Chondrocyte (in vitro differentiated cells): Measurements from ENCODE around the gene SPOCK1. TPM values are rescaled to one million over a fixed set of nuclear protein-coding genes. Genes with fewer than 3 reads are reported as not detected.

Experiments
- DNase-seq: peaks from one replicate; pipeline ENCODE4 v3.0.0; 2021; ENCODE audit warnings: mixed read lengths, low spot score
- H3K27ac Mint-ChIP-seq: one replicate; pipeline ENCODE4 v1.8.0; 2021; ENCODE audit warnings: mild to moderate bottlenecking, moderate library complexity, mixed read lengths; ENCODE audit not compliant: unreplicated experiment
- H3K27me3 Mint-ChIP-seq: 2 replicates; pipeline ENCODE4 v1.8.0; 2021; ENCODE audit warnings: low read depth, mixed read lengths
- H3K36me3 Mint-ChIP-seq: 2 replicates; pipeline ENCODE4 v1.8.0; 2021; ENCODE audit warnings: low read depth, mixed read lengths
- H3K4me1 Mint-ChIP-seq: 2 replicates; pipeline ENCODE4 v1.8.0; 2021; ENCODE audit warnings: low read depth, mild to moderate bottlenecking, mixed read lengths
- H3K4me3 Mint-ChIP-seq: one replicate; pipeline ENCODE4 v1.8.0; 2021; ENCODE audit warnings: mild to moderate bottlenecking, moderate library complexity, mixed read lengths; ENCODE audit not compliant: unreplicated experiment
- H3K9me3 Mint-ChIP-seq: 2 replicates; pipeline ENCODE4 v1.8.0; 2021; ENCODE audit warnings: low read depth, mixed read lengths
- CTCF ChIP-seq: fragments of 200-600 bp; sonication (generic); IDR thresholded peaks from 2 replicates; pipeline ENCODE4 v1.5.0; 2021; ENCODE audit warnings: antibody characterized with exemption, mild to moderate bottlenecking, moderate library complexity
- total RNA-seq: library from RNA; stranded (reverse); gene quantifications from 3 replicates; pipeline ENCODE4 v1.2.1, GENCODE V29; 2021

The SPOCK1 gene
- total RNA-seq, 1 donor from 2014 or later = 127 TPM

GRCh38 chr5:137309290-137309689 lies 189.8 kb downstream of the SPOCK1 start:
- DNase-seq = no peak

GRCh38 chr5:137308311-137308710 lies 190.8 kb downstream of the SPOCK1 start:
- Mint-ChIP-seq H3K27ac (no peak overlapping the region), H3K4me1 (peaks cover 34% of the 10 kb centered on the region), H3K27me3 (no peaks in the 10 kb centered on the region), H3K4me3 (no peak overlapping the region), H3K9me3 (no peaks in the 10 kb centered on the region), H3K36me3 (peaks cover 2% of the 10 kb centered on the region)
- no peak for DNase-seq
- no peak for TF ChIP-seq CTCF

More at GRCh38 chr5:137309290-137309689, 189.8 kb downstream of the SPOCK1 start:
- Mint-ChIP-seq H3K27ac (peak overlapping the region; percentile 76), H3K36me3 (no peaks in the 10 kb centered on the region), H3K4me1 (peaks cover 34% of the 10 kb centered on the region), H3K27me3 (no peaks in the 10 kb centered on the region), H3K4me3 (no peak overlapping the region), H3K9me3 (no peaks in the 10 kb centered on the region)
- TF ChIP-seq CTCF = no peak

- Mint-ChIP-seq H3K36me3 (peaks cover 2% of the 10 kb centered on the region), H3K9me3 (no peaks in the 10 kb centered on the region), H3K27ac (no peak overlapping the region), H3K27me3 (no peaks in the 10 kb centered on the region), H3K4me1 (peaks cover 34% of the 10 kb centered on the region), H3K4me3 (no peak overlapping the region)
- DNase-seq = no peak
- no peak for TF ChIP-seq CTCF
Observed at GRCh38 chr5:137306903-137307302, 192.2 kb downstream of the SPOCK1 start.

GRCh38 chr5:137305971-137306602 lies 193.0 kb downstream of the SPOCK1 start:
- peaks cover 2% of the 10 kb centered on the region for H3K36me3 Mint-ChIP-seq
- no peak for TF ChIP-seq CTCF
- no peaks in the 10 kb centered on the region for H3K9me3 Mint-ChIP-seq
- H3K4me3 Mint-ChIP-seq = no peak overlapping the region
- H3K27me3 Mint-ChIP-seq = no peaks in the 10 kb centered on the region
- no peak overlapping the region for H3K27ac Mint-ChIP-seq
- DNase-seq = no peak
- H3K4me1 Mint-ChIP-seq = peaks cover 36% of the 10 kb centered on the region

- Mint-ChIP-seq H3K27ac (no peak overlapping the region), H3K4me1 (peaks cover 33% of the 10 kb centered on the region), H3K27me3 (no peaks in the 10 kb centered on the region), H3K9me3 (peaks cover 6% of the 10 kb centered on the region), H3K4me3 (no peak overlapping the region), H3K36me3 (peaks cover 2% of the 10 kb centered on the region)
- TF ChIP-seq CTCF = no peak
- no peak for DNase-seq
Observed at GRCh38 chr5:137304226-137304874, 194.8 kb downstream of the SPOCK1 start.
